Measurements from ENCODE around the gene GATA1.

Gene GATA1

DNA sequence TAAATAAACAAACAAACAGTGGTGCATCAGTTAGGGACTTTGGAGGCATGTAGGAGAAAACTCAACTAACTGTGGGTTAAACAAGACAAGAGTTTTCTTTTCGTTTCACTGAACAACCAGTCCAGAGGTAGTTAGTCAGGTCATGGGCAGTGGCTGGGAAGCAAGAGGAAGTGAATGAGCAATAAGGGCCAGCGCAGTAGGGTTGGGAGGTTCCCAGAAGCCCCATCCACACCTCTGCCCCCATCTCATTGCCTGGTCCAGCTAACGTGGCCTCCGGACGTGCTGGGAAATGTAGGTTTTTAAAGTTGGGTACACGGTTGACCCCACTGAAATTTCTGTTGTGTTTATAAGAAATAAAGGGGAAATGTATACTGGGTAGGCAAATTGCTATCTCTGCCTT lies 16.1 kb upstream of the GATA1 start:
- no peaks in the 10 kb centered on the region for H3K27me3 ChIP-seq (ENCODE audit: control insufficient read depth, insufficient read depth, low read length)
- no peak overlapping the region for H3K4me3 ChIP-seq (ENCODE audit: low read depth, low read length)
- no peaks in the 10 kb centered on the region for H3K4me1 ChIP-seq
- H3K9ac ChIP-seq, result no peak overlapping the region
- H3K9me3 ChIP-seq (ENCODE audit: control insufficient read depth, low read length), result no peaks in the 10 kb centered on the region
- H3K36me3 ChIP-seq (ENCODE audit: control insufficient read depth, insufficient read depth, low read length), result no peaks in the 10 kb centered on the region
- no peak overlapping the region for H2AFZ ChIP-seq
- no peak overlapping the region for H3K4me2 ChIP-seq (ENCODE audit: low read length)
- H3K79me2 ChIP-seq, result no peaks in the 10 kb centered on the region
- TF ChIP-seq, protein P1, sequence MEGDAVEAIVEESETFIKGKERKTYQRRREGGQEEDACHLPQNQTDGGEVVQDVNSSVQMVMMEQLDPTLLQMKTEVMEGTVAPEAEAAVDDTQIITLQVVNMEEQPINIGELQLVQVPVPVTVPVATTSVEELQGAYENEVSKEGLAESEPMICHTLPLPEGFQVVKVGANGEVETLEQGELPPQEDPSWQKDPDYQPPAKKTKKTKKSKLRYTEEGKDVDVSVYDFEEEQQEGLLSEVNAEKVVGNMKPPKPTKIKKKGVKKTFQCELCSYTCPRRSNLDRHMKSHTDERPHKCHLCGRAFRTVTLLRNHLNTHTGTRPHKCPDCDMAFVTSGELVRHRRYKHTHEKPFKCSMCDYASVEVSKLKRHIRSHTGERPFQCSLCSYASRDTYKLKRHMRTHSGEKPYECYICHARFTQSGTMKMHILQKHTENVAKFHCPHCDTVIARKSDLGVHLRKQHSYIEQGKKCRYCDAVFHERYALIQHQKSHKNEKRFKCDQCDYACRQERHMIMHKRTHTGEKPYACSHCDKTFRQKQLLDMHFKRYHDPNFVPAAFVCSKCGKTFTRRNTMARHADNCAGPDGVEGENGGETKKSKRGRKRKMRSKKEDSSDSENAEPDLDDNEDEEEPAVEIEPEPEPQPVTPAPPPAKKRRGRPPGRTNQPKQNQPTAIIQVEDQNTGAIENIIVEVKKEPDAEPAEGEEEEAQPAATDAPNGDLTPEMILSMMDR (IDR thresholded peaks at IDR 0.05), result no peak
- H3K27ac ChIP-seq, result no peak overlapping the region

DNA sequence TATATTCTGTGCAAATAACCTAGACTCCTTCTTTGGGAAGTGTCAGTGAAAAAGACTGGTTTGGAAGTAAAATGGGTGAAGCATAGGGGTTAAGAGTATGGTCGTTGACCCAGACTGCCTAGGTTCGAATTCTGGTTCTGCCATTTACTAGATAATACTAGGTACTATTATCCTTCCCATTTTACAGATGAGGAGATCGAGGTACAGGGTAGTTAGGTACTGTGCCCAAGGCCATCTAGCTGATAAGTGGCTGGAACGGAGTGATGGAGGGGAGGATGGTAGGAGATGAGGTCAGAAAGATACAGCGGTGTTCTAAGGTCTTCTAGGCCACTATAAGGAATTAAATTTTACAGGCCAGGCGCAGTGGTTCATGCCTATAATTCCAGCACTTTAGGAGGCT lies 13.8 kb upstream of the GATA1 start:
- Histone ChIP-seq H3K27ac (no peak overlapping the region), H3K79me2 (no peaks in the 10 kb centered on the region), H3K27me3 (ENCODE audit: control insufficient read depth, insufficient read depth, low read length) (no peaks in the 10 kb centered on the region), H3K9ac (no peak overlapping the region), H3K4me2 (ENCODE audit: low read length) (no peak overlapping the region), H3K9me3 (ENCODE audit: control insufficient read depth, low read length) (no peaks in the 10 kb centered on the region), H3K4me3 (ENCODE audit: low read depth, low read length) (no peak overlapping the region), H2AFZ (no peak overlapping the region), H3K36me3 (ENCODE audit: control insufficient read depth, insufficient read depth, low read length) (no peaks in the 10 kb centered on the region), H3K4me1 (no peaks in the 10 kb centered on the region)
- TF ChIP-seq, protein P1 (IDR thresholded peaks at IDR 0.05), result no peak

DNA sequence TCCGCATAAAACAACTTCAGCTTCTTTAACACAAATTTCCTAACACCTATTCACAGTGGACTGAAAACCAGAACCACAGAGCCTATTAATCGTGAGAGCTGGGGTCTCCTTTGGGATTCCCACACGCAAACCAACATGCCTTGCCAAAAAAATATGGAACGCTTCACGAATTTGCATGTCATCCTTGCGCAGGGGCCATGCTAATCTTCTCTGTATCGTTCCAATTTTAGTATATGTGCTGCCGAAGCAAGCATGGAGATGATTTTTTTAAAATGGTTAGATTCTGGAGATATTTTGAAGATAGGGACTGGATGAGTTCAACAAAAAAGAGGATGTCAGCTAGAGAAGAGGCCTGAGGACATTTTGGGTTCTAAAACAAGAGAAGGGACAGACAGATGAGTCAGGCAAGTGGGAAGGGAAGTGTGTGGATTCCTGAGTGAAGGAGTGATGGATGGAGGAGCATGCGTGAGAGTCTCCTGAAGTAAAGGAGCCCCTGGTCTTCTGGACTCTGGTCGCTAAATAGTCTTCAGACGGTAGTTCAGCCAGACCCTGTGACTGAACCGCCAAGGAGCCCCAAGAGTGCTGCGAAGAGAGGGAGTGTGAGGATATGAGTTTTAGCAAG lies 9.5 kb upstream of the GATA1 start:
- H3K4me1 ChIP-seq, result no peaks in the 10 kb centered on the region
- no peak overlapping the region for H2AFZ ChIP-seq

DNA sequence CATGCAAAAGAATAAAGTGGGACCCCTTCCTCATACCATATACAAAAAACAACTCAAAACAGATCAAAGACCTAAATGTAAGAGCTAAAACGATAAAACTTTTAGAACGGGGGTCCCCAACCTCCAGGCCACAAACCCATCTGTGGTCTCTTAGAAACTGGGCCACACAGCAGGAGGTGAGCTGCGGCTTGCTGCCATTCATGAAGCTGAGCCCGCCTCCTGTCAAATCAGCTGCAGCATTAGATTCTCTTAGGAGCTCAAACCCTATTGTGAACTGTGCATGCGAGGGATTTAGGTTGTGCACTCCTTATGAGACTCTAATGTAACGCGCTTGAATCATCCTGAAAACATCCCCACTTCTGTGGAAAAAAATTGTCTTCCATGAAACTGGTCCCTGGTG lies 7.0 kb upstream of the GATA1 start:
- H3K4me1 ChIP-seq, result no peaks in the 10 kb centered on the region
- H3K36me3 ChIP-seq (ENCODE audit: control insufficient read depth, insufficient read depth, low read length), result no peaks in the 10 kb centered on the region
- H3K9me3 ChIP-seq (ENCODE audit: control insufficient read depth, low read length), result no peaks in the 10 kb centered on the region
- H3K27ac ChIP-seq, result no peak overlapping the region
- no peaks in the 10 kb centered on the region for H3K79me2 ChIP-seq
- no peak overlapping the region for H3K4me2 ChIP-seq (ENCODE audit: low read length)
- H3K4me3 ChIP-seq (ENCODE audit: low read depth, low read length), result no peak overlapping the region
- H2AFZ ChIP-seq, result no peak overlapping the region
- TF ChIP-seq, protein P1 (IDR thresholded peaks at IDR 0.05), result no peak
- no peaks in the 10 kb centered on the region for H3K27me3 ChIP-seq (ENCODE audit: control insufficient read depth, insufficient read depth, low read length)
- H3K9ac ChIP-seq, result no peak overlapping the region

More for the DNA sequence above, 9.5 kb upstream of the GATA1 start:
- Histone ChIP-seq H3K9me3 (ENCODE audit: control insufficient read depth, low read length) (no peaks in the 10 kb centered on the region), H3K36me3 (ENCODE audit: control insufficient read depth, insufficient read depth, low read length) (no peaks in the 10 kb centered on the region), H3K4me3 (ENCODE audit: low read depth, low read length) (no peak overlapping the region), H3K79me2 (no peaks in the 10 kb centered on the region), H3K27me3 (ENCODE audit: control insufficient read depth, insufficient read depth, low read length) (no peaks in the 10 kb centered on the region), H3K9ac (no peak overlapping the region), H3K4me2 (ENCODE audit: low read length) (no peak overlapping the region), H3K27ac (no peak overlapping the region)
- TF ChIP-seq, protein P1 (IDR thresholded peaks at IDR 0.05), result no peak

DNA sequence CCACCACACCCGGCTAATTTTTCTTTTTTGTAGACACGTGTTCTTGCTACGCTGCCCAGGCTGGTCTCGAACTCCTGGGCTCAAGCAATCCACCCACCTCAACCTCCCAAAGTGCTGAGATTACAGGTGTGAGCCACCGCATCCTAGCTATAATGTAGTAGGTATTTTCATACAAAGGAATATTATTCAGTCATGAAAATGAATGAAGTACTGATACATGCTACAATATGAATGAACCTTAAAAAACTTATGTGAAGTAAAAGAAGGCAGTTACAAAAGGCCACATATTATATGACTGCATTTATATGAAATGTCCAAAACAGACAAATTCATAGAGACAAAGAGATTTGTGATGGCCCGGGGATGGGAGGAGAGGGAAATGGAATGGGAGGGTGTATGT lies 4.7 kb upstream of the GATA1 start:
- Histone ChIP-seq H3K4me2 (ENCODE audit: low read length) (no peak overlapping the region), H3K9ac (no peak overlapping the region), H3K4me3 (ENCODE audit: low read depth, low read length) (no peak overlapping the region), H3K27ac (no peak overlapping the region), H3K79me2 (no peaks in the 10 kb centered on the region), H2AFZ (no peak overlapping the region), H3K27me3 (ENCODE audit: control insufficient read depth, insufficient read depth, low read length) (no peaks in the 10 kb centered on the region), H3K4me1 (no peaks in the 10 kb centered on the region), H3K9me3 (ENCODE audit: control insufficient read depth, low read length) (no peaks in the 10 kb centered on the region), H3K36me3 (ENCODE audit: control insufficient read depth, insufficient read depth, low read length) (no peaks in the 10 kb centered on the region)
- TF ChIP-seq, protein P1 (IDR thresholded peaks at IDR 0.05), result no peak
